Measurements from ENCODE around the gene CACNG4.

Gene CACNG4

GRCh38 chr17:66985338-66986237 lies 21.1 kb downstream of the CACNG4 start:
- TF ChIP-seq JUND (IDR thresholded peaks at IDR 0.05; ENCODE audit: low read depth) = no peak
- in situ Hi-C loops (cut with HindIII; ENCODE audit: low pct_unique_long_range_greater_than_20kb, low sequenced_read_pairs) = no loop called here
- DNase-seq (ENCODE audit: low read depth in 1 of 2, low spot score in 1 of 2) = no peak

GRCh38 chr17:66986659-66987058 lies 22.2 kb downstream of the CACNG4 start:
- no peak for TF ChIP-seq JUND (IDR thresholded peaks at IDR 0.05; ENCODE audit: low read depth)
- DNase-seq (ENCODE audit: low read depth in 1 of 2, low spot score in 1 of 2) = no peak
- in situ Hi-C loops (cut with HindIII; ENCODE audit: low pct_unique_long_range_greater_than_20kb, low sequenced_read_pairs) = no loop called here

- TF ChIP-seq JUND (IDR thresholded peaks at IDR 0.05; ENCODE audit: low read depth) = no peak
- no peak for DNase-seq (ENCODE audit: low read depth in 1 of 2, low spot score in 1 of 2)
- in situ Hi-C loops (cut with HindIII; ENCODE audit: low pct_unique_long_range_greater_than_20kb, low sequenced_read_pairs) = no loop called here
Measured at GRCh38 chr17:66987059-66987616, 22.6 kb downstream of the CACNG4 start.

GRCh38 chr17:66988069-66988798 lies 23.7 kb downstream of the CACNG4 start:
- DNase-seq (ENCODE audit: low read depth in 1 of 2, low spot score in 1 of 2) = no peak
- in situ Hi-C loops (cut with HindIII; ENCODE audit: low pct_unique_long_range_greater_than_20kb, low sequenced_read_pairs) = no loop called here
- no peak for TF ChIP-seq JUND (IDR thresholded peaks at IDR 0.05; ENCODE audit: low read depth)

GRCh38 chr17:66989076-66989475 lies 24.6 kb downstream of the CACNG4 start:
- no peak for TF ChIP-seq JUND (IDR thresholded peaks at IDR 0.05; ENCODE audit: low read depth)
- in situ Hi-C loops (cut with HindIII; ENCODE audit: low pct_unique_long_range_greater_than_20kb, low sequenced_read_pairs) = no loop called here
- DNase-seq (ENCODE audit: low read depth in 1 of 2, low spot score in 1 of 2) = no peak

- TF ChIP-seq JUND (IDR thresholded peaks at IDR 0.05; ENCODE audit: low read depth) = no peak
- in situ Hi-C loops (cut with HindIII; ENCODE audit: low pct_unique_long_range_greater_than_20kb, low sequenced_read_pairs) = no loop called here
- no peak for DNase-seq (ENCODE audit: low read depth in 1 of 2, low spot score in 1 of 2)
Measured at GRCh38 chr17:66989579-66989978, 25.1 kb downstream of the CACNG4 start.

GRCh38 chr17:66990047-66990446 lies 25.5 kb downstream of the CACNG4 start:
- TF ChIP-seq JUND (IDR thresholded peaks at IDR 0.05; ENCODE audit: low read depth) = no peak
- in situ Hi-C loops (cut with HindIII; ENCODE audit: low pct_unique_long_range_greater_than_20kb, low sequenced_read_pairs) = no loop called here
- no peak for DNase-seq (ENCODE audit: low read depth in 1 of 2, low spot score in 1 of 2)

- in situ Hi-C loops (cut with HindIII; ENCODE audit: low pct_unique_long_range_greater_than_20kb, low sequenced_read_pairs) = no loop called here
- DNase-seq (ENCODE audit: low read depth in 1 of 2, low spot score in 1 of 2) = no peak
- TF ChIP-seq JUND (IDR thresholded peaks at IDR 0.05; ENCODE audit: low read depth) = no peak
Measured at GRCh38 chr17:66992911-66993442, 28.5 kb downstream of the CACNG4 start.

- no peak for DNase-seq (ENCODE audit: low read depth in 1 of 2, low spot score in 1 of 2)
- in situ Hi-C loops (cut with HindIII; ENCODE audit: low pct_unique_long_range_greater_than_20kb, low sequenced_read_pairs) = no loop called here
- no peak for TF ChIP-seq JUND (IDR thresholded peaks at IDR 0.05; ENCODE audit: low read depth)
Measured at GRCh38 chr17:66994361-66994760, 29.9 kb downstream of the CACNG4 start.

GRCh38 chr17:66994930-66995535 lies 30.5 kb downstream of the CACNG4 start:
- in situ Hi-C loops (cut with HindIII; ENCODE audit: low pct_unique_long_range_greater_than_20kb, low sequenced_read_pairs) = no loop called here
- no peak for DNase-seq (ENCODE audit: low read depth in 1 of 2, low spot score in 1 of 2)
- TF ChIP-seq JUND (IDR thresholded peaks at IDR 0.05; ENCODE audit: low read depth) = no peak

GRCh38 chr17:66995944-66996343 lies 31.4 kb downstream of the CACNG4 start:
- in situ Hi-C loops (cut with HindIII; ENCODE audit: low pct_unique_long_range_greater_than_20kb, low sequenced_read_pairs) = no loop called here
- no peak for TF ChIP-seq JUND (IDR thresholded peaks at IDR 0.05; ENCODE audit: low read depth)
- no peak for DNase-seq (ENCODE audit: low read depth in 1 of 2, low spot score in 1 of 2)

GRCh38 chr17:66996926-66997325 lies 32.4 kb downstream of the CACNG4 start:
- TF ChIP-seq JUND (IDR thresholded peaks at IDR 0.05; ENCODE audit: low read depth) = no peak
- in situ Hi-C loops (cut with HindIII; ENCODE audit: low pct_unique_long_range_greater_than_20kb, low sequenced_read_pairs) = no loop called here
- no peak for DNase-seq (ENCODE audit: low read depth in 1 of 2, low spot score in 1 of 2)

All from T47D (cell line).